ENCODE measurements around the gene TMEM252.

DNA sequence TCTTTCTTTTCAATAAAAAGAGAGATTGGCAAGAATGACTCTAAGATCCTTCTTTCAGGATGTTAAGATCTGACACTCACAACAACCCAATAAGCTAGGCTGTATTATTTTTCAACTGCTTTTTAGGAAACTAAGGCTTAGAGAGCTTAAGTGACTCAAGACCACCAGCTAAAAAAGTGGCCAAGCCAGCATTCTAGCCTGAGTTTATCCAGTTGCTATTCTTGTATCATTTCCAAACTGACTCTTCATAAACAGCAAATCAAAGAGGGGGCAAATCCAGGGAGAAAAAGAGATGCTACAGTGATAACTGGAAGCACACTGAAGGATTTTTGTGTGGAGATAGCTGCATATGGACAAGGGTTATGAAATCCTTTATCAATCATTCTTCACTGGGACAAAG is 47.1 kb downstream of the TMEM252 start:
- TF ChIP-seq, protein P1, sequence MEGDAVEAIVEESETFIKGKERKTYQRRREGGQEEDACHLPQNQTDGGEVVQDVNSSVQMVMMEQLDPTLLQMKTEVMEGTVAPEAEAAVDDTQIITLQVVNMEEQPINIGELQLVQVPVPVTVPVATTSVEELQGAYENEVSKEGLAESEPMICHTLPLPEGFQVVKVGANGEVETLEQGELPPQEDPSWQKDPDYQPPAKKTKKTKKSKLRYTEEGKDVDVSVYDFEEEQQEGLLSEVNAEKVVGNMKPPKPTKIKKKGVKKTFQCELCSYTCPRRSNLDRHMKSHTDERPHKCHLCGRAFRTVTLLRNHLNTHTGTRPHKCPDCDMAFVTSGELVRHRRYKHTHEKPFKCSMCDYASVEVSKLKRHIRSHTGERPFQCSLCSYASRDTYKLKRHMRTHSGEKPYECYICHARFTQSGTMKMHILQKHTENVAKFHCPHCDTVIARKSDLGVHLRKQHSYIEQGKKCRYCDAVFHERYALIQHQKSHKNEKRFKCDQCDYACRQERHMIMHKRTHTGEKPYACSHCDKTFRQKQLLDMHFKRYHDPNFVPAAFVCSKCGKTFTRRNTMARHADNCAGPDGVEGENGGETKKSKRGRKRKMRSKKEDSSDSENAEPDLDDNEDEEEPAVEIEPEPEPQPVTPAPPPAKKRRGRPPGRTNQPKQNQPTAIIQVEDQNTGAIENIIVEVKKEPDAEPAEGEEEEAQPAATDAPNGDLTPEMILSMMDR (IDR thresholded peaks at IDR 0.05): no peak
- TF ChIP-seq POLR2A (IDR thresholded peaks at IDR 0.05): no peak
- no peak for TF ChIP-seq POLR2AphosphoS5 (IDR thresholded peaks at IDR 0.05)
- no peak for TF ChIP-seq EP300 (IDR thresholded peaks at IDR 0.05)
